Mesendoderm (in vitro differentiated cells): ENCODE results near the gene SP3.

Experiments
- DNase-seq: peaks from one replicate; pipeline ENCODE4 v3.0.0; 2013
- H2AK5ac ChIP-seq: 2 replicates; pipeline ENCODE4 v1.6.1; 2013; ENCODE audit warnings: low read length, inconsistent platforms
- H2BK120ac ChIP-seq: 2 replicates; pipeline ENCODE4 v1.6.1; 2013; ENCODE audit warnings: low read depth, mild to moderate bottlenecking, low read length, moderate library complexity, mixed read lengths
- H2BK15ac ChIP-seq: replicated peaks from 2 replicates; pipeline ENCODE4 v1.6.1; 2013; ENCODE audit warnings: low read depth, mild to moderate bottlenecking, moderate library complexity
- H2BK5ac ChIP-seq: 2 replicates; pipeline ENCODE4 v1.6.1; 2013; ENCODE audit warnings: low read length, inconsistent platforms
- H3K18ac ChIP-seq: 2 replicates; pipeline ENCODE4 v1.6.1; 2013; ENCODE audit warnings: mild to moderate bottlenecking, low read length, mixed read lengths
- H3K23ac ChIP-seq: one replicate; pipeline ENCODE4 v1.6.1; 2013; ENCODE audit warnings: low read length
- H3K27ac ChIP-seq: 2 replicates; pipeline ENCODE4 v1.5.1; 2013; ENCODE audit warnings: low read depth, mild to moderate bottlenecking, inconsistent platforms, low read length, moderate library complexity
- H3K27me3 ChIP-seq: 2 replicates; pipeline ENCODE4 v1.6.1; 2013; ENCODE audit warnings: low read length, control low read depth, mild to moderate bottlenecking, inconsistent platforms; ENCODE audit not compliant: insufficient read depth, poor library complexity
- H3K36me3 ChIP-seq: 2 replicates; pipeline ENCODE4 v1.6.1; 2013; ENCODE audit warnings: low read length, inconsistent platforms; ENCODE audit not compliant: control insufficient read depth, insufficient read depth
- H3K4ac ChIP-seq: one replicate; pipeline ENCODE4 v1.6.1; 2013; ENCODE audit warnings: low read depth, mild to moderate bottlenecking, low read length, moderate library complexity
- H3K4me1 ChIP-seq: 2 replicates; pipeline ENCODE4 v1.6.1; 2013; ENCODE audit warnings: low read depth, low read length, inconsistent platforms; ENCODE audit not compliant: control insufficient read depth
- H3K4me2 ChIP-seq: 2 replicates; pipeline ENCODE4 v1.6.1; 2013; ENCODE audit warnings: low read length
- H3K4me3 ChIP-seq: 2 replicates; pipeline ENCODE4 v1.5.1; 2013; ENCODE audit warnings: mild to moderate bottlenecking, low read length
- H3K56ac ChIP-seq: one replicate; pipeline ENCODE4 v1.6.1; 2013; ENCODE audit warnings: low read length
- H3K79me1 ChIP-seq: 2 replicates; pipeline ENCODE4 v1.6.1; 2013; ENCODE audit warnings: low read length, inconsistent platforms
- H3K79me2 ChIP-seq: 2 replicates; pipeline ENCODE4 v1.6.1; 2013; ENCODE audit warnings: mild to moderate bottlenecking, low read length; ENCODE audit not compliant: control insufficient read depth, insufficient read depth
- H3K9ac ChIP-seq: 2 replicates; pipeline ENCODE4 v1.6.1; 2013; ENCODE audit warnings: low read length, inconsistent platforms
- H4K5ac ChIP-seq: one replicate; pipeline ENCODE4 v1.6.1; 2013; ENCODE audit warnings: low read length
- H4K8ac ChIP-seq: one replicate; pipeline ENCODE4 v1.6.1; 2013; ENCODE audit warnings: low read depth, mild to moderate bottlenecking, control low read depth, low read length, moderate library complexity
- WGBS: extraction: QIAGEN DNeasy Blood & Tissue Kit; methylation state at CpG from one replicate; pipeline ENCODE4 v1.1.7; 2013; ENCODE audit warnings: low lambda C conversion rate, missing lambda C conversion rate; ENCODE audit not compliant: insufficient coverage; ENCODE audit errors: extremely low coverage; 5-methylcytosine and 5-hydroxymethylcytosine counted together

Gene SP3

GRCh38 chr2:173999272-173999671 lies 34.1 kb upstream of the SP3 start:
- Histone ChIP-seq H3K79me1 (no peaks in the 10 kb centered on the region), H2AK5ac (no peak overlapping the region), H3K27ac (no peak overlapping the region), H2BK120ac (no peak overlapping the region), H3K27me3 (no peaks in the 10 kb centered on the region), H3K4ac (no peak overlapping the region), H2BK5ac (no peak overlapping the region), H3K79me2 (no peaks in the 10 kb centered on the region), H3K18ac (no peak overlapping the region), H3K36me3 (no peaks in the 10 kb centered on the region), H3K4me2 (no peak overlapping the region), H3K4me3 (no peak overlapping the region), H3K23ac (no peak overlapping the region), H4K8ac (no peak overlapping the region), H3K56ac (no peak overlapping the region), H2BK15ac (no peak overlapping the region), H4K5ac (no peak overlapping the region), H3K4me1 (peaks cover 6% of the 10 kb centered on the region), H3K9ac (no peak overlapping the region)
- no peak for DNase-seq
- no CpG with 5 or more reads among the region's 6 CpGs for WGBS

- Histone ChIP-seq H3K4me1 (peaks cover 2% of the 10 kb centered on the region), H2BK5ac (no peak overlapping the region), H3K36me3 (no peaks in the 10 kb centered on the region), H3K18ac (no peak overlapping the region), H3K4me3 (no peak overlapping the region), H3K9ac (no peak overlapping the region), H3K27me3 (no peaks in the 10 kb centered on the region), H3K23ac (no peak overlapping the region), H3K4me2 (no peak overlapping the region), H2AK5ac (no peak overlapping the region), H2BK15ac (no peak overlapping the region), H4K5ac (no peak overlapping the region), H4K8ac (no peak overlapping the region), H2BK120ac (no peak overlapping the region), H3K79me1 (no peaks in the 10 kb centered on the region), H3K4ac (no peak overlapping the region), H3K27ac (no peak overlapping the region), H3K79me2 (no peaks in the 10 kb centered on the region), H3K56ac (no peak overlapping the region)
- no peak for DNase-seq
- no CpG with 5 or more reads among the region's 7 CpGs for WGBS
These were observed 33.2 kb upstream of the SP3 start for GRCh38 chr2:173998386-173998785.

- H3K4me1 ChIP-seq = no peaks in the 10 kb centered on the region
- no peak overlapping the region for H3K23ac ChIP-seq
- WGBS = no CpG with 5 or more reads among the region's 2 CpGs
- H3K4me3 ChIP-seq = no peak overlapping the region
- H3K27ac ChIP-seq = no peak overlapping the region
- H3K56ac ChIP-seq = no peak overlapping the region
- H3K79me2 ChIP-seq = no peaks in the 10 kb centered on the region
- H2AK5ac ChIP-seq = no peak overlapping the region
- DNase-seq = no peak
- no peak overlapping the region for H2BK120ac ChIP-seq
- H3K79me1 ChIP-seq = no peaks in the 10 kb centered on the region
- no peak overlapping the region for H3K18ac ChIP-seq
- no peak overlapping the region for H2BK15ac ChIP-seq
- H4K8ac ChIP-seq = no peak overlapping the region
- no peak overlapping the region for H3K4me2 ChIP-seq
- no peak overlapping the region for H3K4ac ChIP-seq
- H4K5ac ChIP-seq = no peak overlapping the region
- H3K27me3 ChIP-seq = no peaks in the 10 kb centered on the region
- H3K36me3 ChIP-seq = no peaks in the 10 kb centered on the region
- no peak overlapping the region for H2BK5ac ChIP-seq
- H3K9ac ChIP-seq = no peak overlapping the region
These were observed 32.6 kb upstream of the SP3 start for GRCh38 chr2:173997753-173998152.

- no peak overlapping the region for H2AK5ac ChIP-seq
- no peak overlapping the region for H3K23ac ChIP-seq
- no peak overlapping the region for H3K56ac ChIP-seq
- no peak for DNase-seq
- no peak overlapping the region for H3K9ac ChIP-seq
- H3K79me1 ChIP-seq = no peaks in the 10 kb centered on the region
- no peak overlapping the region for H3K4ac ChIP-seq
- H3K79me2 ChIP-seq = no peaks in the 10 kb centered on the region
- H3K36me3 ChIP-seq = no peaks in the 10 kb centered on the region
- H4K5ac ChIP-seq = no peak overlapping the region
- H2BK15ac ChIP-seq = no peak overlapping the region
- no peak overlapping the region for H2BK5ac ChIP-seq
- no peak overlapping the region for H4K8ac ChIP-seq
- no peak overlapping the region for H3K27ac ChIP-seq
- no peaks in the 10 kb centered on the region for H3K27me3 ChIP-seq
- H3K4me2 ChIP-seq = no peak overlapping the region
- WGBS = no CpG with 5 or more reads among the region's 7 CpGs
- no peak overlapping the region for H3K18ac ChIP-seq
- no peak overlapping the region for H2BK120ac ChIP-seq
- no peak overlapping the region for H3K4me3 ChIP-seq
- no peaks in the 10 kb centered on the region for H3K4me1 ChIP-seq
These were observed 32.1 kb upstream of the SP3 start for GRCh38 chr2:173997269-173997668.

GRCh38 chr2:173996766-173997165 lies 31.6 kb upstream of the SP3 start:
- Histone ChIP-seq H3K27me3 (no peaks in the 10 kb centered on the region), H3K56ac (no peak overlapping the region), H3K4me2 (no peak overlapping the region), H3K36me3 (no peaks in the 10 kb centered on the region), H3K4me3 (no peak overlapping the region), H3K9ac (no peak overlapping the region), H2BK15ac (no peak overlapping the region), H3K79me2 (no peaks in the 10 kb centered on the region), H3K23ac (no peak overlapping the region), H2BK5ac (no peak overlapping the region), H3K79me1 (no peaks in the 10 kb centered on the region), H3K4ac (no peak overlapping the region), H4K8ac (no peak overlapping the region), H4K5ac (no peak overlapping the region), H2AK5ac (no peak overlapping the region), H3K18ac (no peak overlapping the region), H2BK120ac (no peak overlapping the region), H3K27ac (no peak overlapping the region), H3K4me1 (no peaks in the 10 kb centered on the region)
- no peak for DNase-seq
- no CpG with 5 or more reads among the region's 2 CpGs for WGBS

GRCh38 chr2:173993459-173993858 lies 28.3 kb upstream of the SP3 start:
- Histone ChIP-seq H3K9ac (no peak overlapping the region), H3K27ac (no peak overlapping the region), H4K8ac (no peak overlapping the region), H3K36me3 (no peaks in the 10 kb centered on the region), H3K4me3 (no peak overlapping the region), H4K5ac (no peak overlapping the region), H3K18ac (no peak overlapping the region), H2AK5ac (no peak overlapping the region), H2BK120ac (no peak overlapping the region), H3K27me3 (no peaks in the 10 kb centered on the region), H3K4me1 (no peaks in the 10 kb centered on the region), H3K56ac (no peak overlapping the region), H3K79me1 (no peaks in the 10 kb centered on the region), H2BK15ac (no peak overlapping the region), H3K23ac (no peak overlapping the region), H3K79me2 (no peaks in the 10 kb centered on the region), H2BK5ac (no peak overlapping the region), H3K4ac (no peak overlapping the region), H3K4me2 (no peak overlapping the region)
- no peak for DNase-seq
- WGBS = no CpG with 5 or more reads among the region's 1 CpG
